GM06990 (cell line): Measurements from ENCODE around the gene EPN1.

Experiments used
- DNase-seq: peaks from one replicate; pipeline ENCODE4 v3.0.0-alpha.2; 2011; ENCODE audit not compliant: insufficient read length; ENCODE audit errors: extremely low read depth
- H3K27me3 ChIP-seq: replicated peaks from 2 replicates; pipeline ENCODE4 v1.6.0; 2011; ENCODE audit warnings: low read length; ENCODE audit not compliant: control insufficient read depth, insufficient read depth
- H3K36me3 ChIP-seq: 2 replicates; pipeline ENCODE4 v1.5.1; 2011; ENCODE audit warnings: low read length; ENCODE audit not compliant: control insufficient read depth, insufficient read depth
- H3K4me3 ChIP-seq: replicated peaks from 2 replicates; pipeline ENCODE4 v1.5.1; 2011; ENCODE audit warnings: low read depth, mild to moderate bottlenecking, control low read depth, low read length
- CTCF ChIP-seq: IDR thresholded peaks from 2 replicates; pipeline ENCODE4 v1.5.1; 2011; ENCODE audit warnings: low read length, control low read depth, mild to moderate bottlenecking, inconsistent platforms; ENCODE audit not compliant: insufficient read depth, poor library complexity, severe bottlenecking

The EPN1 gene

GRCh38 chr19:55687281-55688201 is 12.5 kb downstream of the EPN1 start:
- DNase-seq = no peak
- Histone ChIP-seq H3K36me3 (peaks cover 60% of the 10 kb centered on the region), H3K27me3 (no peaks in the 10 kb centered on the region), H3K4me3 (no peak overlapping the region)
- TF ChIP-seq CTCF = no peak

- TF ChIP-seq CTCF = no peak
- Histone ChIP-seq H3K27me3 (no peaks in the 10 kb centered on the region), H3K4me3 (no peak overlapping the region), H3K36me3 (peaks cover 58% of the 10 kb centered on the region)
- peak; percentile 18 for DNase-seq
Measured at GRCh38 chr19:55688422-55689218, 13.6 kb downstream of the EPN1 start.

- Histone ChIP-seq H3K27me3 (no peaks in the 10 kb centered on the region), H3K36me3 (peaks cover 60% of the 10 kb centered on the region), H3K4me3 (no peak overlapping the region)
- DNase-seq = no peak
- no peak for TF ChIP-seq CTCF
Measured at GRCh38 chr19:55689411-55690108, 14.5 kb downstream of the EPN1 start.

- H3K4me3 ChIP-seq = no peak overlapping the region
- H3K36me3 ChIP-seq = peaks cover 56% of the 10 kb centered on the region
- no peak for TF ChIP-seq CTCF
- no peaks in the 10 kb centered on the region for H3K27me3 ChIP-seq
- DNase-seq = no peak
Measured at GRCh38 chr19:55690109-55690768, 15.2 kb downstream of the EPN1 start.
